Measurements from ENCODE around the gene PTPN3.
A peak's percentile ranks its signal among the peaks of the same experiment; 100 is the strongest.
"Not testable (repeated sequence)": the region's sequence is repeated elsewhere in the genome, so short reads cannot be mapped to it uniquely, and the experiment has no call there.

Gene PTPN3

GRCh38 chr9:109513871-109514270, 15.8 kb upstream of the PTPN3 start:
- no peak overlapping the region for H3K27ac ChIP-seq
- no peak overlapping the region for H3K9ac ChIP-seq
- H3K36me3 ChIP-seq (ENCODE audit: insufficient read depth) = no peaks in the 10 kb centered on the region
- H3K79me2 ChIP-seq (ENCODE audit: insufficient read depth, low read depth) = no peaks in the 10 kb centered on the region
- H3K4me3 ChIP-seq (IDR thresholded peaks at IDR 0.05; ENCODE audit: insufficient read depth, low read depth, low read length) = no peak overlapping the region
- H3K27me3 ChIP-seq (ENCODE audit: insufficient read depth, low read depth) = no peaks in the 10 kb centered on the region
- no peak overlapping the region for H2AFZ ChIP-seq (ENCODE audit: low read depth)
- H4K20me1 ChIP-seq (ENCODE audit: insufficient read depth) = no peaks in the 10 kb centered on the region
- H3K4me2 ChIP-seq = no peak overlapping the region
- peaks cover 29% of the 10 kb centered on the region for H3K4me1 ChIP-seq (ENCODE audit: low read depth, poor library complexity, severe bottlenecking)
- no peak for TF ChIP-seq CTCF (conservative IDR thresholded peaks at IDR 0.05; ENCODE audit: low read depth, low read length)

GRCh38 chr9:109512170-109512756, 14.2 kb upstream of the PTPN3 start:
- Histone ChIP-seq H3K27ac (peak overlapping the region; percentile 55), H3K27me3 (ENCODE audit: insufficient read depth, low read depth) (no peaks in the 10 kb centered on the region), H4K20me1 (ENCODE audit: insufficient read depth) (no peaks in the 10 kb centered on the region), H3K36me3 (ENCODE audit: insufficient read depth) (no peaks in the 10 kb centered on the region), H3K4me3 (IDR thresholded peaks at IDR 0.05; ENCODE audit: insufficient read depth, low read depth, low read length) (no peak overlapping the region), H3K79me2 (ENCODE audit: insufficient read depth, low read depth) (no peaks in the 10 kb centered on the region), H3K4me1 (ENCODE audit: low read depth, poor library complexity, severe bottlenecking) (peaks cover 29% of the 10 kb centered on the region), H2AFZ (ENCODE audit: low read depth) (peak overlapping the region; percentile 38; the same call in 1 of the 2 replicates), H3K4me2 (peak overlapping the region; percentile 40; the same call in 1 of the 2 replicates), H3K9ac (peak overlapping the region; percentile 9; the same call in 1 of the 2 replicates)
- no peak for TF ChIP-seq CTCF (conservative IDR thresholded peaks at IDR 0.05; ENCODE audit: low read depth, low read length)

GRCh38 chr9:109510506-109510905, 12.4 kb upstream of the PTPN3 start:
- TF ChIP-seq CTCF (conservative IDR thresholded peaks at IDR 0.05; ENCODE audit: low read depth, low read length) = no peak
- Histone ChIP-seq H3K4me3 (IDR thresholded peaks at IDR 0.05; ENCODE audit: insufficient read depth, low read depth, low read length) (no peak overlapping the region), H3K9ac (no peak overlapping the region), H2AFZ (ENCODE audit: low read depth) (no peak overlapping the region), H3K79me2 (ENCODE audit: insufficient read depth, low read depth) (no peaks in the 10 kb centered on the region), H3K36me3 (ENCODE audit: insufficient read depth) (no peaks in the 10 kb centered on the region), H3K27ac (no peak overlapping the region), H3K27me3 (ENCODE audit: insufficient read depth, low read depth) (no peaks in the 10 kb centered on the region), H3K4me2 (peak overlapping the region; percentile 40; the same call in 1 of the 2 replicates), H4K20me1 (ENCODE audit: insufficient read depth) (no peaks in the 10 kb centered on the region), H3K4me1 (ENCODE audit: low read depth, poor library complexity, severe bottlenecking) (peaks cover 44% of the 10 kb centered on the region)

- not testable (repeated sequence) for H2AFZ ChIP-seq (ENCODE audit: low read depth); H3K4me3 ChIP-seq (IDR thresholded peaks at IDR 0.05; ENCODE audit: insufficient read depth, low read depth, low read length); H4K20me1 ChIP-seq (ENCODE audit: insufficient read depth); H3K36me3 ChIP-seq (ENCODE audit: insufficient read depth); H3K9ac ChIP-seq; H3K27ac ChIP-seq; H3K4me2 ChIP-seq; H3K27me3 ChIP-seq (ENCODE audit: insufficient read depth, low read depth); H3K79me2 ChIP-seq (ENCODE audit: insufficient read depth, low read depth)
- peaks cover 49% of the 10 kb centered on the region for H3K4me1 ChIP-seq (ENCODE audit: low read depth, poor library complexity, severe bottlenecking)
Observed at GRCh38 chr9:109510042-109510441, 11.9 kb upstream of the PTPN3 start.

- Histone ChIP-seq H3K27me3 (ENCODE audit: insufficient read depth, low read depth) (no peaks in the 10 kb centered on the region), H3K79me2 (ENCODE audit: insufficient read depth, low read depth) (no peaks in the 10 kb centered on the region), H3K4me2 (no peak overlapping the region), H3K4me3 (IDR thresholded peaks at IDR 0.05; ENCODE audit: insufficient read depth, low read depth, low read length) (no peak overlapping the region), H4K20me1 (ENCODE audit: insufficient read depth) (no peaks in the 10 kb centered on the region), H3K27ac (no peak overlapping the region), H3K9ac (no peak overlapping the region), H3K36me3 (ENCODE audit: insufficient read depth) (no peaks in the 10 kb centered on the region), H3K4me1 (ENCODE audit: low read depth, poor library complexity, severe bottlenecking) (peaks cover 53% of the 10 kb centered on the region), H2AFZ (ENCODE audit: low read depth) (no peak overlapping the region)
- no peak for TF ChIP-seq CTCF (conservative IDR thresholded peaks at IDR 0.05; ENCODE audit: low read depth, low read length)
Observed at GRCh38 chr9:109509611-109510010, 11.5 kb upstream of the PTPN3 start.
